ENCODE measurements around the gene EEF2K.
A peak's percentile ranks its signal among the peaks of the same experiment; 100 is the strongest.
"Not testable (repeated sequence)": the region's sequence is repeated elsewhere in the genome, so short reads cannot be mapped to it uniquely, and the experiment has no call there.

The EEF2K gene

DNA sequence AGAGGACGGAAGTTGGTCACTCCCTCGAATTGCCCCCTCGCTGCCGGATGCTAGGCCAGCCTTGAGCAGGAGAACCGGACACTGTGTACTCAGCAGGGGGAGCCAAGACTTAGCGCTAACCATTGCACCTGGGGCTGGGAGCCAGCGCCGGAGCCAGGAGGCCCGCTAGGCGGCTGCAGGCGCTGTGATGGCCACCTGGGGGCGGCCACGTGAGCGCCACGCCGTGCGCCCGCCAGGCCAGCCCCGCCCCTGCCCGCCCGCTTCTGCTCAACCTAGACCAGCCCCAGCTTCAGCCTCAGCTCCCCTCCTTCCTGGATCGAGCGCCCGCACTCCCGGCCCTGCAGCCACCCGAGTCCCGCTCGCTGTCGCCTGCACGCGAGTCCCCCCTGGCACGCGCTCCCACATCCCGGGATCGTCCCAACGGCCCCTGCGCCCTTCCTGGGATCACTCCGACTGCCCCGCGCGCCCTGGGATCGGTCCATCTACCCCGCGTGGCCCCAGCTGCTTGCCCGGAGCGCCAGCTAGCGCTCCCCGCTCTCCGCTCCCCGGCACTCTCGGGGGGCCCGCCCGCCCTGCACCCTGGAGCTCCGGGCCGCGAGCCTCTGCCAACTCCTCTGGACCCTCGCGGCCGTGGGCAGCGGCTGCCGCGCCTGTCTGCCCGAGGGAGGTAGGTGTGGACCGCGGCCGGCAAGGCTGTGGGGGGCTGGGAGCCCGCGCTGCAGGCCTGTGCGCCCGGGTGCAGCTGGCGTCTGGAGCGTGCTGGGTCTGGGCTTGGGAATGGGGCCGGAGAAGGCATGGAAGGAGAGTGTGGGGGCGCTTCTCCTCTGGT, at the start of gene EEF2K:
Gene EEF2K (plus strand): TSS at position 266 of the 829 bp plus-strand sequence. CDS start 19,452 bp downstream, outside the sequence.
- DNase-seq: peak; percentile 74

DNA sequence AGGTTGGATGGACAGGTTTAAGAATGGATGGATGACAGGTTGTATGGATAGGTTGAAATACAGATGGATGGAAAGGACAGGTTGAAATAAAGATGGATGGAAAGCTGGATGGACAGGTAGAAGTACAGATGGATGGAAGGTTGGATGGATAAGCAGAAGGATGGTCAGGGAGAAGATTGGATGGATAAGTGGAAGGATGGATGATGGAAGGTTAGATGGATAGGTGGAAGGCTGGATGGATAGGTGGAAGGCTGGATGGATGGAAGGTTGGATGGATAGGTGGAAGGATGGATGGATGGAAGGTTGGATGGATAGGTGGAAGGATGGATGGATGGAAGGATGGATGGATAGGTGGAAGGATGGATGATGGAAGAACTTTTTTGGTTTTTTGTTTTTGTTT, 44.7 kb upstream of the EEF2K start:
- DNase-seq: no peak

DNA sequence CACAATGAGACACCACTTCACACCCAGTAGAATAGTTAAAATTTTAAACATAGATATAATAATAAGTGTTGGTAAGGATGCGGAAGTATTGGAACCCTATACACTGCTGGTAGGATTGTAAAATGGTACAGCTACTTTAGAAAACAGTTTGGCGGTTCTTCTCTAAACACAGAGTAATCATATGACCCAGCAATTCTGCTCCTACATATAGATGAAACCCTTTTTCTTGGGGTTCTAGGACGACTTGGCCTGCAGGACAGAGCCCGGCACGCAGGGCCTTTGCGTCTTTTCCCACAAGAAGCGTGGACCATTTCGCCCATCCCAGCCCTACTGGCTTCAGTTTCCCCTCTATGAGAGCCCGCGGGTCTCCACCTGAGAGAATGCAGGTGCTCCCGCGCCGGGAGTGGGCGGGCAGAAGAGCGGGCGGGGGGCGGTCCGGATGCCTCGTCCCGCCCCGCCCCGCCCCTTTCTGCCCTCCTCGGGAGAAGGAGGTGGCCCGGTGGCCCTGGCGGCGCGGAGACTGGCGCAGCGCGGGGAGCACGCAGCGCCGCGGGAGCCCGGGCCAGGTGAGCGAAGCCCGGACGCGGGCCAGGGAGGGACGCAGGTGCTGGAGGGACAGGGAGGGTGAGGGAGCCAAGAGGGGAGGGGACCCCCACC, 44.0 kb upstream of the EEF2K start, which contains the start of gene SDR42E2:
Gene SDR42E2 (plus strand): TSS at position 508 of the 657 bp plus-strand sequence. CDS start 3,077 bp downstream, outside the sequence.
- DNase-seq: no peak

DNA sequence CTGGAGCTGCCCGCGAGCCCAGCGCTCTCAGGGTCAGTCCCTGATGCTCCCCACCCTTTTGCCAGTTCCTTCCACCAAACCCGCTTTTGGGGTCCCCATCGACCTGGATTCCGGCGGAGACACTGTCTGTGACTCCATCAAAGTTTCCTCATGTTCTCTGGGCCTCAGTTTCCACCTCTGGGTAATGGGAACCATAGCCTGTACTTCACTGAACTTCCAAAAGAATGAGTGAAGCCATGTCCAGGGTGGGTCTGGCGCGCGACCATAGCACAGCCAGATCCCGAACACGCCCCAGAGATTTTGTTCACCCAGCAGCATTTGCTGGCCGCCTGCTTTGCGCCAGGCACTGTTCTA, 43.4 kb upstream of the EEF2K start:
- no peak for DNase-seq

DNA sequence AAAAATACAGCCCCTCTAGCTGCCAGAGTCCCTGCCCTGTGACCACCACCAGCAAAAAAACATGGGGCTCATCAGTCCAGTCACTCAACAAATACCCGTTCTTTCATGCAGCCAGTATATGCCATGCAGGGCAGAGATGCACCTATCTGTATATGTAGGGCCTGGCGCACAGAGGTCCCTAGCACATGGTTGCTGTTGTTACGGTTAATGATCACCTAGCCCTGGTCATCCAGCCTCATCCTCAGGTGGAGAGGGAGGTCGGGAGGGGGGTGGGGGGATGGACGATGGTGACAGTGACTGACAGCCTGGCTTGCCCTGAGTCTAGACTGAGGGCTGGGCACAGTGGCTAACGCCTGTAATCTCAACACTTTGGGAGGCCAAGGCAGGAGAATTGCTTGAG, 42.3 kb upstream of the EEF2K start:
- DNase-seq: no peak

DNA sequence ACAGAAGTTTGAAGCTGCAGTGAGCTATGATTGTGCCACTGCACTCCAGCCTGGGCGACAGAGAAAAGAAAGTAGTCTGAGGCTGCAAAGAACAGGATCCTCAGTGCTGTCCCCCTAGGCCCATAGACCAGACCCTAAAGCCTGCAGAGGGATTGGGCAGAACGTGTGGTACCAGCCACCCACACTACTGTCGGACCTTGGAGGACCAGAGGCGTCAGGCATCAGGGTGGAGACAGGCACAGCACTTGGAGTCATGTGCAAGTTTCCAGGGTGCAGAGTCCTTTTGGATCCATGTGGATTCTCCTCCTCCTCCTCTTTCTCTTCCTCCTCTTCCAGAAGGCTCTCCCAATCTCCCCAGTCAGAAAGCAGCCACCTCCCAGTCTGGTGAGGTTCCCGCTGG, 41.6 kb upstream of the EEF2K start:
- no peak for DNase-seq

DNA sequence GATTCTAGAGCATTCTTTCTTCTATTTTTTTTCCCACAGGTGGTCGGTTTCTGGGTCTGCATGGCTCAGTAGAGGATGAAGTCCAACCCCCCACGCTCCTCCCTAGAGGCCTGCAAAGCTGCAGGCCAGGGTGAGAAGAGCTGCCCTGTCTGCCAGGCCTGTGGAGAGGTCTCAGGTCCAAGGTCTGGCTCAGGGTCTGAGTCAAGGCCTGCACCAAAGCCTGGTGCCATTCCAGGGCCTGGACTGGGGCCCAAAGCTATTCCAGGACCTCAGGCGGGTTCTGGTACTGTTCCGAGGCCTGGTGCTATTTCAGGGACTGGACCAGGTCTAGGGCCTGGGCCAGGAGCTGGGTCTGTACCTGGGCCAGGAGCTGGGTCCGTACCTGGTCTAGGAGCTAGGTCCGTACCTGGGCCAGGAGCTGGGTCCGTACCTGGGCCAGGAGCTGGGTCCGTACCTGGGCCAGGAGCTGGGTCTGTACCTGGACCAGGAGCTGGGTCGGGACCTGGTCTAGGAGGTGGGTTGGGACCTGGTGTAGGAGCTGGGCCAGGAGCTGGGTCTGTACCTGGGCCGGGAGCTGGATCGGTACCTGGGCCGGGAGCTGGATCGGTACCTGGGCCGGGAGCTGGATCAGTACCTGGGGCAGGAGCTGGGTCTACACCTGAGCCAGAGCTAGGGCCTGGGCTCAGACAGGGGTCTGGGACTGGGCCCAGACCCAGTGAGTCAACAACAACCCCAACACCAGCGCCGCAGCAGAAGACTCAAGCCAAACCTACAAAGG, 40.4 kb upstream of the EEF2K start:
- DNase-seq: no peak

DNA sequence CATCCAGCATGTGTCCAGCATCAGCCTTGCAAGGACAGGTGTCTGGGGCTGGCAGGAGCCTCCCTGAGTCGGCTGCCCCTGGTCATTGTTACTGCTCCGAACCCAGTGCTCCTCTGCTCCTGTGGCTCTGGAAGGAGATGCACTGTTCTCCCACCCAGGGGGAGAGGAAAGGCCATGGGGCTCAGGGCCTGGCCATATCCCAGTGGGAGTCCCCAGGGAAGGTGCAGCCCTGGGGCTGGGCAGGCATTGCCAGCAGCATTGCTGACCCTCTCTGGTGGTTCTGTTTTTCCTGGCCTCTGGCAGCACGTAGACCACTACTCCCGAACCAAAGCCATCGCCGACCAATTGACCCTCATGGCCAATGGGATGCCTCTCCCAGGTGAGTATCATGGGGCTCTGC, 34.1 kb upstream of the EEF2K start:
- no peak for DNase-seq

DNA sequence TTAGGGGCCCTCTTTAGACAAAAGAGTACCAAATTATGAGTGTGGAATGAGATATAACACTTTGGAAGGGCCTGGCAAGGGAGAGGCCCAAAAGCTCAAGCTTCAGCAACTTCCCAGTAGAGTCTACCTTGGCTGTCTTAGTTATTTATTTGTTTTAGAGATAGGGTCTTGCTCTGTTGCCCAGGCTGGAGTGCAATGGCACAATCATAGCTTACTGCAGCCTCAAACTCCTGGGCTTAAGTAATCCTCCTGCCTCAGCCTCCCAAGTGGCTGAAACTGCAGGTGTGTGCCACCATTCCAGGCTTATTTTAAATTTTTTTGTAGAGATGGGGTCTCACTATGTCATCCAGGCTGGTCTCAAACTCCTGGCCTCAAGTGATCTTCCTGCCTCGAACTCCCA, 33.4 kb upstream of the EEF2K start:
- DNase-seq: not testable (repeated sequence)

DNA sequence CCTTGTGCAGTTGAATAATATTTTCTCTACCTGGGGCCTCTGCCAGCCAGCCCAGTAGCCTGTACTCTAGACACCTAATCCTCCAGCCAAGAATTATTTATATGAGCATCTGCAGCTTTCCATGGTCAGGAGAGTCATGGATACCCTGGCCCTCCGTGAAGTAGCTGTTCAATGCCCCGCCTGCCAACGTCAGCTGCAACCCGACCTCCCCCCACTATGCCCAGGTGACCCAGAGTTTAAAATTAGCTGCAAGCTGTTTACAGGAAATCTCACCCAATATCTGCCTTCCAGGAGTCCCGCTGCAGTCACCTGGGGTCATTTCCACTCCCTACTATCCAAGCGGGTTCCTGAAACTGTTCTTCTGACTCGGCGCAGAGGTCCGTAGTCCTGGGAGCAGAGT, 31.4 kb upstream of the EEF2K start:
- no peak for DNase-seq

DNA sequence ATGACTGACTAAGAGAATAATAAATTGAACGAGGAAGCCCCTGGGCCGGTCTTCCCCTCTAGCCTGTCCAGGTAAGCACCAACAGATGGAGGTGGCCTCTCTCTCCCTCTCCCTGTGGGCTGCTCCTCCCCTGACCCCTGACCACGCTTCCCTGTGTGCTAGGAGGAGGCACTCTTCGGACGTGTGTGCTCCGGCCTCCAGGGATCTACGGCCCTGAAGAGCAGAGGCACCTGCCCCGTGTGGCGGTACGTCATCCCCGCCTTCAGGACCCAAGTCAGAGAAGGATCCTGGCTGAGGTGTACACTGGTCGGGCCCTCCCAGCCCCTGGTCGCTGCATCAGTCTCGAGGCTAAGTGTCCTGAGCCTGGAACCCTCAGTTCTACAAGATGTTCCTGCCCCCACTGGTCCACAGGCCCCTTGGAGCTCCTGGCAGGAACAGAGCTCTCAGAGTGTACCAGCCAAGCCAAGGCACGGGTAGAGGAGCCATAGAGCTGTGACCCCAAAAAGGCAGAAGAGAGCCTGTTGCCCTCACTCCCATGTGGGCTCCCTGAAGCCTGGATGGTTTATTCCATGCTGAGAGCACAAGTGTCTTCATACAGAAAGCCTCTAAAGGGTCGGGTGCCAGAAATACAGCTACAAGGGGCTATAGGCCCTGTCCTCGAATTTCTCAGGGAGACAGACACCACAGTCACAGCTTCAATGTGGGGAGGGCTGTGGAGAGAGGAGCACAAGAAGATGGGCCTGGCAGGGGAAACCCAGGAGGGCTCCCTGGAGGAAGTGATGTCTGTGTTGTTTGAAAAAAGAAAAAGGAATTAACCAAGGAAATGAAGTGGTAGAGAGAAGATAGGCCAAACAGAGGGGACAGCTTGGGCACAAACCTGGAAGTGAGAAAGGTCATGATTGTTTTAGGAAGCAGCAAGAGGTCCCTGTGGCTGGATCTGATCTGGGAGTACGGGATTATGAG, 27.8 kb upstream of the EEF2K start:
- no peak for DNase-seq

DNA sequence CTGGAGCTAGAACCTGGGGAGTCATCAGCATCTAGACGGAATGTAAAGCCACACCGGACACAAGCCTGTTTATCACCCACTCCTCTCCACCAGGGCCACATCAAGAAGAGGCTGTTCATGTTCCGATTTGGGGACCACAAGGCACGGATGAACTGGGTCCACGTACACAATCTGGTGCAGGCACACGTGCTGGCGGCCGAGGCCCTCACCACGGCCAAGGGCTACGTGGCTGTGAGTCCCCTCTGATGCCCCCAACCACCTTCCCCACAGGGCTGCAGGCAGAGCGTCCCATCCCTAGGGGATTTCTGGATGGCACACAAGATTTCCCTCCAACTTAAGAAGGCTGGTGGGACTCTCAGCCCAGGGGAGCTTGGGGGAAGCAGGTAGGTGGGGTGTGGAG, 24.7 kb upstream of the EEF2K start:
- DNase-seq: no peak

DNA sequence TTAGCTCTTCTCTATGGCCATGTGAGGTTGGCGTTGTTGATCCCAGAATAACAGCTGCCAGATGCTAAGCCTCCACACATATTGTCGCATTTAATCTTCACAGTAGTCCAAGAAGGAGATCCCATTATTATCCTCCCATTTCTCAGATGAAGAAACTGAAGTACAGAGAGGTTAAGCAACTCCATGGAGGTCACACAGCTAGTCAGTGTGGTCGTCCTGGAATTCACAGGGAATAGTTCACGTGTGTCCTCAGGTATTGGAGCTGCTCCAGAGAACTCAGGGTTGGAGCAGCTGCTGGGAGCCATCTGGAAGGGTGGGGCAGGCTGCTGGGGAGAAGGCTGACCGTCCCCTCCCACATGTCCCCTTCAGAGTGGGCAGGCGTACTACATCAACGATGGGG, 24.2 kb upstream of the EEF2K start:
- DNase-seq: no peak

DNA sequence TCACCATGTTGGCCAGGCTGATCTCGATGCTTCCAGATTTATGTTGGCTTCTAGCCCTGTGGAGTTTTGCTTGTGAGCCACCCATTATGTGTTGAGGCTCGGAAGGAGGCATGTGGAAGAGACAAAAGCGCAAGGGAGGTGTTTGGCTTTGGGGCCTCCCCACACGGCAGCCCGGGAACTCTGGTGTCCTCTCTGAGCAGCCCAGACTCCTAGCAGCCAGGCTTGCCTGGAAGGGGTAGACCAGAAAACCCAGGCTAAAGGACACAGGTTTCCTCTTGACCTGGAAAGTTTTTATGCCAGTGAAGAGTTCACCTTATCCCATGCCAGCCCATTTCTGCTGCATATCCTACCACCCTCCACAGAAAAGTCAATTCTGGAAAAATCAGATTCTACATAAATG, 22.7 kb upstream of the EEF2K start:
- DNase-seq: no peak

DNA sequence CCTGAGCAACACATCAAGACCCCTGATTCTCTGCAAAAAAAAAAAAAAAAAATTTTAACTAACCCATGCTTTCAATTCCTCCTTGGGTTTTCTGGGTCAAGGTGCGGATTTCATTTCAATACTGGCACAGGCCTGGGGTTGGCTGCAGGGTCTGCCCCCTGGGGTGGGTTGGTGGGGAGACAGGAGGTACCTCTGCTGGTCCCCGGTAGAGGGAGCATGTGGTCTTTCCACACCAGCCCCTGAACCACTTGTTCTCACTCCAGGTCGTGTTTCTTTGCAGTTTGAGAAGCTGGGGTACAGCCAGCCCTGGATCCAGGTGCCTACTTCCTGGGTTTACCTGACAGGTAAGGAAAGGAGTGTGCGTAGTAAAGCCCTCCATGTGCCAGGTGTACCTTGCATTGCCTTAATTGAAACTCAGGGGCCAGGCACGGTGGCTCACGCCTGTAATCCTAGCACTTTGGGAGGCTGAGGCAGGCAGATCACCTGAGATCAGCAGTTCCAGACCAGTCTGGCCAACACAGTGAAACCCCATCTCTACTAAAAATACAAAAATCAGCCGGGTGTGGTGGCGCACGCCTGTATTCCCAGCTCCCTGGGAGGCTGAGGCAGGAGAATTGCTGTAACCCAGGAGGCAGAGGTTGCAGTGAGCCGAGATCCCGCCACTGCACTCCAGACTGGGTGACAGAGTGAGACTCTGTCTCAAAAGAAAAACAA, 22.0 kb upstream of the EEF2K start:
- no peak for DNase-seq

DNA sequence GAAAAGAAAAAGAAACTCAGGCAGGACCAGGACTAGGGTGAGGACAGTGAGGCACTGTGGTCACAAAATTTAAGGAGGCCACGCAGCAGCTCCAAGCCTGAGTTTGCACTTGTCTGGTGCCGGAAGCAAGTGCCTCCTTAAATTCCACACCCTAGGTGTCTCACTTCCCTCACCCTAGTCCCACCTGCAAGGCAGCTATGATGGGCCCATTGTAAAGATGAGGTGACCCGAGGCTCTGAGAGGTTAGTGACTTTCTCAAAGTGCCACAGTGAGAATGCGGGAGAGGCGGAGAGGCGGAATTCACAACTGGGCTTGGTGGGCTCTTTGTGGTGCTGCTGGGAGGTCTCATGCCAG, 21.5 kb upstream of the EEF2K start:
- DNase-seq: no peak

DNA sequence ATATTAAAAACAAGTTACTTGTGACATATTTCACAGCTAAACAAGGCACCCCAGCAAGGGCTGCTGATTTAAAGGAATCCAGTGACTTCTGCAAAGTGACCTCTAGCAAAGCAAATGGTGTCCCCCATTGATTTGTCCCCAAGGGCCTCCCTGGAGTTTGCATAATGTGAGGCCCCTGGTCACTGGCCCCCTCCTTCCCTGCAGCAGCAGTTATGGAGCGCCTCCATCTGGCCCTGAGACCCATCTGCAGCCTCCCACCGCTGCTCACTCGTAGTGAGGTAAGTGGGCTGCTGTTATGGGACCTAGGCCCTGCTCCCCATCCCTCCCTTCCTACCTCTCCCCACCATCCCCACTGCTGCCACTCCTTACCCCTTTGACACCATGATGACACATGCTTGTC, 19.6 kb upstream of the EEF2K start:
- no peak for DNase-seq

DNA sequence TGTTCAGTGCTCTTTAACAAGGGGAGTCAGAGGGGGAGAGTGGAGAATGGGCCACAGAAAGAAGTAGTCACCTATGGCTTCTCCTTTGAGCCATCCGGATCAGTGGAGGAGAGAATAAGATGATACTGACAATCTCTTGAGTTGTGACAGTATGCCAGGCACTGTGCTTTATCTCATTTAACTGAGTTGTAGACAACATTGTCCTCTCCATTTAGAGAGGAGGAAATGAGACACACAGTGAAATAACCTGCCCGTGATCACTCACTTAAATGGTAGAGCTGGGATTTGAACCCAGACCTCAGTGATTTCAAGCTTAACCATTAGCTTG, 17.8 kb upstream of the EEF2K start:
- no peak for DNase-seq

DNA sequence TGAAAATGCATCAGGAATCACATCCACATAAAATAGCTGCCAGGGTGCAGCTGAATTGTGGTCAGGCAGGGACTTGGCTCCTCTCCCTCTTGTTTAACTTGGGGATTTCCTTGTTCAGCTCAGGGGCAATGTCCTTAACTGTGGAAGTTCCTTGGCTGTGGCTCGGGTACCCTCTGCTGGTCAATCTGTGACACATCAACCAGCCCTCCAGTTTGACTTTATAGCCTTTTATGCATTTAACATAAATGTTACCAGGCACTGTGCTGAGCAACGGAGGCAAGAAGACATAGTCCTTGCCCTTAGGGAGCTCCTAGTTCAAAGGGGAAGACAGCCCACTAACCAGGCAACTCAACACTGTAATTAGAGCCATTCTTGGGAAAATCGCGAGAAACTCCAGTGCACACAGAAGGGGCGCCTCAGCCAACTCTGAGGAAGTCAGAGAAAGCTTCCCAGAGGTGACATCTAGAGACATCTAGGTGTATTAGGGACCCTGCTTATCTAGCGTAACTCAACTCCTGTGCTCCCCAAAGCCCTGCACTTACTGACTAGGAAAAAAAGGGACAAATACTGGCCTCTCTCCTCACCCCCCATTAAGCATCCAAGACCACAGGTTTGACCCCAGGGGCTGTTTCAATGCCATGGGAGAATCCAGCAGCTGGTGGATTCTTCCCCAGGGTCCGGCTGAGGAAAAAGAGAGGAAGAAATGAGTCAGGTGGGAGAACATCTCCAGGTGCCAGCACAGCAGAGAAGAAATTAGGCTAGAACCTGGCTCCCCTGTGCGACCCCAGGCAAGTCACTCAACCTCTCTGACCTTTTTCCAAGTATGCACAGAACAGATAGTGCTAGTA, 17.3 kb upstream of the EEF2K start:
- peak; percentile 65 for DNase-seq

DNA sequence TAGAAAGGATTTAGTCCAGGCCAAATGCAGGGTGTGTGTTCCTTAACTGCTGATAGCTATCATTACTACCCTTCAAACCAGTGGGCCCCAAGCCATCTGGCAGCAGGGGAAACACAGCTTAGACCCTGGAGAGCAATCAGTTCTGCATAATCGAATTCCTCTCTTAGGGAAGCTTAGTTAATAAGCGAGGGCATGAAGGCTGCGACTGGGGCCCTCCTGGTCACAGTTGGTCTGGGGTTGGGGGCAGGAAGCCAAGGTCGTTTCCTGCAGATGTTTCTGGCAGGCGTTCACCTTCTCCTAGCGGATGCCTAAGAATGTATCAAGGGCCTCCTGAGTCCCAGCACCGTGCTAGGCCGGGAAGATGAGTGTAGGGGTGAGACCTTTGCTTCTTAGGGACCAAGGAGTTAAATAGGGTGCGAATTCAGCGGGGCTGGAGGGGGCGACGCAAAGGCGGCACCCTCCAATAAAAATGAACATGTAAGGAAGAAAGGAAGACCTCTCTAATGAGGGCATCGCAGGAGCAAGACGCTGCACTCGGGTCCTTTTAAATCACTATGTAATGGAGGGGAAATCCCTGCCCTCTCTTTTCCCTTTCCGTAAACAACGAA, 16.5 kb upstream of the EEF2K start:
- peak; percentile 76 for DNase-seq

All from DMS79 treated with DMSO at 0.1 percent for 48 hours (cell line).